HEK293 (cell line): Measurements from ENCODE around the gene RAP1B.

Experiments
- HIC1 ChIP-seq: fragments of 450-650 bp; formaldehyde crosslinking; IDR thresholded peaks from 2 replicates; pipeline ENCODE4 v1.5.1; 2016; ENCODE audit warnings: missing biosample characterization, missing genetic modification characterization
- KLF1 ChIP-seq: fragments of 450-650 bp; formaldehyde crosslinking; IDR thresholded peaks from 2 replicates; pipeline ENCODE4 v1.5.1; 2016; ENCODE audit warnings: missing biosample characterization, missing genetic modification characterization
- KLF16 ChIP-seq: fragments of 450-650 bp; formaldehyde crosslinking; IDR thresholded peaks from 2 replicates; pipeline ENCODE4 v1.5.1; 2017; ENCODE audit warnings: missing biosample characterization, missing genetic modification characterization
- KLF9 ChIP-seq: fragments of 450-650 bp; formaldehyde crosslinking; IDR thresholded peaks from 2 replicates; pipeline ENCODE4 v1.5.1; 2016; ENCODE audit warnings: missing biosample characterization, missing genetic modification characterization, low read depth
- PRDM1 ChIP-seq: fragments of 450-650 bp; formaldehyde crosslinking; IDR thresholded peaks from 2 replicates; pipeline ENCODE4; 2016; ENCODE audit warnings: missing biosample characterization, missing genetic modification characterization
- PRDM2 ChIP-seq: fragments of 450-650 bp; formaldehyde crosslinking; IDR thresholded peaks from 2 replicates; pipeline ENCODE4 v1.5.1; 2016; ENCODE audit warnings: missing biosample characterization, missing genetic modification characterization, borderline replicate concordance
- TRIM28 ChIP-seq: IDR thresholded peaks from 2 replicates; pipeline ENCODE4 v1.6.1; 2011; ENCODE audit warnings: low read length, control low read depth, borderline replicate concordance
- TSHZ1 ChIP-seq: fragments of 450-650 bp; formaldehyde crosslinking; IDR thresholded peaks from 2 replicates; pipeline ENCODE4 v1.5.1; 2016; ENCODE audit warnings: missing biosample characterization, missing genetic modification characterization, borderline replicate concordance
- ZBTB10 ChIP-seq: fragments of 450-650 bp; formaldehyde crosslinking; IDR thresholded peaks from 2 replicates; pipeline ENCODE4 v1.5.1; 2016; ENCODE audit warnings: missing biosample characterization, missing genetic modification characterization
- ZNF155 ChIP-seq: fragments of 450-650 bp; formaldehyde crosslinking; IDR thresholded peaks from 2 replicates; pipeline ENCODE4 v1.5.1; 2016; ENCODE audit warnings: missing biosample characterization, missing genetic modification characterization
- ZNF169 ChIP-seq: fragments of 450-650 bp; formaldehyde crosslinking; IDR thresholded peaks from 2 replicates; pipeline ENCODE4 v1.5.1; 2016; ENCODE audit warnings: missing biosample characterization, missing genetic modification characterization
- ZNF2 ChIP-seq: fragments of 450-650 bp; formaldehyde crosslinking; IDR thresholded peaks from 2 replicates; pipeline ENCODE4 v1.5.1; 2016; ENCODE audit warnings: missing biosample characterization, missing genetic modification characterization
- ZNF221 ChIP-seq: fragments of 450-650 bp; formaldehyde crosslinking; IDR thresholded peaks from 2 replicates; pipeline ENCODE4 v1.5.1; 2017; ENCODE audit warnings: missing biosample characterization, missing genetic modification characterization, borderline replicate concordance
- ZNF274 ChIP-seq, 2 experiments: fragments of 200-500 bp in 1 of 2; fragments of 450-650 bp in 1 of 2; sonication (Bioruptor generic) in 1 of 2; formaldehyde crosslinking in 1 of 2; IDR thresholded peaks; 2 replicates each; pipeline versions ENCODE4 v1.5.1 to v1.6.1; 2014 to 2016; ENCODE audit warnings: borderline replicate concordance in 1 of 2, inconsistent platforms in 1 of 2, low read length in 1 of 2, missing biosample characterization in 1 of 2, missing genetic modification characterization in 1 of 2
- ZNF324 ChIP-seq: fragments of 450-650 bp; formaldehyde crosslinking; IDR thresholded peaks from 2 replicates; pipeline ENCODE4 v1.5.1; 2016; ENCODE audit warnings: missing biosample characterization, missing genetic modification characterization
- ZNF335 ChIP-seq: fragments of 450-650 bp; formaldehyde crosslinking; conservative IDR thresholded peaks from 2 replicates; pipeline ENCODE4 v1.5.1; 2016; ENCODE audit warnings: missing biosample characterization, missing genetic modification characterization
- ZNF404 ChIP-seq: fragments of 450-650 bp; formaldehyde crosslinking; IDR thresholded peaks from 2 replicates; pipeline ENCODE4 v1.5.1; 2017; ENCODE audit warnings: missing biosample characterization, missing genetic modification characterization
- ZNF433 ChIP-seq: fragments of 450-650 bp; formaldehyde crosslinking; IDR thresholded peaks from 2 replicates; pipeline ENCODE4 v1.5.1; 2016; ENCODE audit warnings: missing biosample characterization, missing genetic modification characterization, low read depth
- ZNF514 ChIP-seq: fragments of 450-650 bp; formaldehyde crosslinking; IDR thresholded peaks from 2 replicates; pipeline ENCODE4 v1.5.1; 2016; ENCODE audit warnings: missing biosample characterization, missing genetic modification characterization
- ZNF561 ChIP-seq: fragments of 450-650 bp; IDR thresholded peaks from 2 replicates; pipeline ENCODE4 v1.5.1; 2018; ENCODE audit warnings: missing biosample characterization, missing genetic modification characterization, borderline replicate concordance
- ZNF626 ChIP-seq: fragments of 450-650 bp; sonication (Bioruptor Pico); formaldehyde crosslinking; IDR thresholded peaks from 2 replicates; pipeline ENCODE4 v1.5.1; 2018; ENCODE audit warnings: missing biosample characterization, missing genetic modification characterization, inconsistent platforms
- ZNF777 ChIP-seq: fragments of 450-650 bp; formaldehyde crosslinking; IDR thresholded peaks from 2 replicates; pipeline ENCODE4 v1.5.1; 2017; ENCODE audit warnings: missing biosample characterization, missing genetic modification characterization, borderline replicate concordance
- ZSCAN23 ChIP-seq: fragments of 450-650 bp; formaldehyde crosslinking; IDR thresholded peaks from 2 replicates; pipeline ENCODE4 v1.5.1; 2016; ENCODE audit warnings: missing biosample characterization, missing genetic modification characterization

RAP1B gene

GRCh38 chr12:68565391-68565903 lies 45.3 kb upstream of the RAP1B start (continued):
- TF ChIP-seq ZNF221 (no peak), ZNF274 (IDR thresholded peaks at IDR 0.05; ENCODE audit: low read length) (no peak), ZNF274 (tag by site-specific recombination; IDR thresholded peaks at IDR 0.05; ENCODE audit: borderline replicate concordance) (no peak), ZNF335 (tag by site-specific recombination) (0 out of 2 replicates have a peak, but pooled peaks have one; percentile 6), ZNF433 (tag by site-specific recombination) (no peak), TSHZ1 (tag by site-specific recombination) (peak; percentile 88; the same call in 1 of the 2 replicates), ZBTB10 (no peak), ZNF777 (tag by site-specific recombination) (no peak), KLF1 (tag by site-specific recombination) (no peak), KLF9 (tag by site-specific recombination) (no peak), HIC1 (peak; percentile 64; the same call in 1 of the 2 replicates), ZNF324 (tag by site-specific recombination) (peak; percentile 58; the same call in 1 of the 2 replicates), PRDM1 (tag by site-specific recombination) (no peak), ZNF626 (tag by site-specific recombination) (no peak), TRIM28 (peak; percentile 96; the same call in 1 of the 2 replicates), ZNF514 (no peak), ZNF561 (tag by site-specific recombination) (peak; percentile 80), ZSCAN23 (tag by site-specific recombination) (0 out of 2 replicates have a peak, but pooled peaks have one; percentile 18), ZNF169 (no peak), ZNF404 (tag by site-specific recombination) (no peak), ZNF155 (tag by site-specific recombination) (no peak), ZNF2 (0 out of 2 replicates have a peak, but pooled peaks have one; percentile 52), PRDM2 (tag by site-specific recombination) (no peak), KLF16 (tag by site-specific recombination) (peak; percentile 68; the same call in 1 of the 2 replicates)
